Activated CD8-positive, alpha-beta memory T cell treated with anti-CD3 and anti-CD28 coated beads for 4 hours (primary cell): ENCODE measurements around the gene PRL.

Source experiments
- DNase-seq, 2 donors: peaks; one replicate each; pipeline ENCODE4 v3.0.0-alpha.2; 2020; ENCODE audit warnings: low read depth in 2 of 2

PRL gene

GRCh38 chr6:22296936-22297335 is at the start of gene PRL:
Gene PRL (minus strand): TSS chr6:22297036. CDS start chr6:22296982, 54 bp downstream.
- no peak for DNase-seq

GRCh38 chr6:22343864-22344263 is 47.0 kb upstream of the PRL start:
- no peak for DNase-seq

DNA sequence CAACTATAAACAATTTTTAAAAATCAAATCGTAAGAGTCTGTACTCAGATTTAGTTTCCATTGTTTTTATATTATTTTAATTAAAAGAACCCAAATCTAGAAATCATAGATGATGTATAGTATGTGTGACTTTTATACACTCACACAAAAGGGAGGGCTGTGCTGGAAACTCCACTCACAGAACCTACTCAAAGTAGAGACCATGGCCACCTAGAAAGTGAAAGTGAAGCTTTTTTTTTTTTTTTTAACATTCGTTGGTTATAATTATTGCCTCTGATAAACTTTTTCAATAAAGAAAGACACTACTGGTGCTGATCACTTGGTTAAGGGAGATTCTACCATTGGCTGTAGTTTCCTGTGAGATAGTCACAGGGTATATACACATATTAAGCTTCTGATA is 37.9 kb upstream of the PRL start:
- DNase-seq, result no peak

- DNase-seq, result no peak
Observed at GRCh38 chr6:22333802-22334201, 37.0 kb upstream of the PRL start.

DNA sequence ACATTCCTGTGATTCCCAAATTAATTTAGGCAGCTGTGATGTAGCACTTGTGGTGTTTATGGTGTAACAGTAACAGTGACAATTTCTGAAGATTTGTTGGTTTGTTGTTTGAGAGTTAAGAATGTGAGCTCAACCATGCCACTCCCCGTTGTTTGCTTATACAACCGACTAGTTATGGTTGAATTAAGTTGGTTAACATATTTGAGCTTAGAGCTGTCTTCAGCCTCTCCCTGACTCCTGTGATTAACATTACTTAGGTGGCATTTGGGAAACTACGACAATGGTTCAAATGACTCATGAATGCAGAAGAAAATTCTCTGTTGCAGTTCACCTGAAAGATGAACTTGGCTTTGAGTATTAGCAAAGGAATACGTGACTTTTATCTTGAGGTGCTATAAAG is 35.9 kb upstream of the PRL start:
- no peak for DNase-seq

GRCh38 chr6:22332216-22332615 is 35.4 kb upstream of the PRL start:
- no peak for DNase-seq

DNA sequence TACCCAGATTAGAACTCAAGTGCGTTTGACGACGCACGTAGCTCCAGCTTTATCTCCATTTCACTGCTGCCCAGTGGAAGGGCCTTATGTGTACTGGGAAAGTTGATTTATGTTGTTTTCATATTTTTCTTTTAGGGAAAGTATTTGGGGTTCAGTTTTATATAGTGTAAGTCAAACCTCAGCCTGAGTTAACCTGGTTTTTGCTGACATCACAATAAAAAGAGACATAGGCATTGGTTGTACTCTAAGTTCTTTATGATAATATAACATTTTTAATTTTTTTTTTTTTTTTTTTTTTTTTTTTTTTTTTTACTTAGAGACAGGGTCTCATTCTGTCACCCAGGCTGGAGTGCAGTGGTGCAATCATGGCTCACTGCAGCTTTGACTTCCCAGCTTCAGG is 34.1 kb upstream of the PRL start:
- DNase-seq, result no peak

DNA sequence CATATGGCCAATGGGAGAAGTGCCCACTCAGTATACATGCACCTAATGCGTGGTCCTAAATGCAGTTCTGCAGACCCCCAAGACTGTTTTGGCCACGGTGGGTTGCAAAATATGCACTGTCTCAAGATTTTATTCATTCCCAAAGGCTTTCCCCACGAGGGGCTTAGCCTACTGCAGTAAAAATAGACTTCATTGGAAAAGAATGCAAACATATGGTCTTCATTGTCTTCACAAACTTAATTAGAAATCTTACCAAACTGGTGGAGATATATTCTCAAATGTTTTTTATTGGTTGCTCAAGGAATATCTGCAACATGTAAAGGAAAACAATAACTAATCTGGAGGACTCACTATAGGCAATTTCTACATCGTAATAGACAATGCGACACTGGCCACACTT is 31.6 kb upstream of the PRL start:
- DNase-seq, result no peak

- DNase-seq, result no peak
Observed at GRCh38 chr6:22327881-22328280, 31.0 kb upstream of the PRL start.

DNA sequence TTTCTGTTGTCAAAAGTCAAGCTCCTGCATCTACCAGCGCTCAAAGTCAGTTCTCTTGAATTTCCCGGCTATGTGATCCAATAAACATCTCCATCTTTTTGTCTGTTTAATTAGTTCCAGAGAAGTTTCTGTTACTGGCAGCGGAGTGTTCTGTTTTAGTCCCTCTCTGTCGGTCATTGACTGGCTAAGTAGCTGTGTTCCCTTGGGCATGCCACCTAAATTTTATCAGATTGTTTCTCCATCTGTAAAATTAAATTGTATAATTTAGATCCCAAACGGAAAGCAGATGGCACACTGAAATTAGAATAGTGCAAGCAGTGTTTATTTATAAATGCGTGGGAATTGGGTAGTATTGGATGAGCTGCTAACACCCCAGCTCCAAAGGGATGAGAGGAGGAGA is 29.7 kb upstream of the PRL start:
- no peak for DNase-seq

DNA sequence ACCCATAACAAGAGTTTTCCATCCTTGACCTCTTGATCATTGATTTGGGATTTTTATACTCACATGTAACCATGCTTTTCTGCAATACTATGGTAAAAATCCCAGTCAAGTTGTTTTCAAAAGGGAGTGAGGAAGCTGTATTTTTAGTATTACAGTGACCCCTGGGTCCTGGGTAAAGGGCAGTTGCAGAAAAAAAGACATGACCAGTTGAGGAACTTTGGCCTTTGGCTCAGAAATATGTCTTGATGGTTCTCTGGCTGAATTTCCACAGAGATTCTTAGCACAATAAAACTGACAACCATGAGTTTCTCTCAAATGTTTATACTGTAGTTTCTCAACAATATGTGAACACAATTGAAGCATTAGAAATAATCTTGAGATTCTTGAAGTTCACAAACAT is 28.6 kb upstream of the PRL start:
- DNase-seq, result no peak

DNA sequence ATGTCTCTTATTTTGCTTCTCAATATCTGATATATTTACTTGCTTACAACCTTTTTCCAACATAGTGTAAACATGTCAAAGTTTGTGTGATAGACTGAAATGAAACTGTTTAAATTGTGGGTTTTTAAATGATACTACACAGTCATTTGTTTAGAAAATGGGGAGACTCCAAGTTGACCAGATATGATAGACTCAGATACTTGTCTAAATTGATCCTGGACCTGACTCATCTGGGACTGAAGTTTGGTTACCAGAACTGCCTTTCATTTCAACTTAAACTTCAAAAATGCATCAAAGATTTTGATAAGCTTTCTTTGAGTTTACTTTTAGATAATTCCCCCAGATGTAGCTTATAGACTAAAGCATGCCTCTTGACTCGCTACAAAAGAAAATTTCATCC is 27.0 kb upstream of the PRL start:
- DNase-seq, result no peak

- DNase-seq, result no peak
Observed at GRCh38 chr6:22322103-22323030, 25.5 kb upstream of the PRL start.

GRCh38 chr6:22320750-22321149 is 23.9 kb upstream of the PRL start:
- DNase-seq, result no peak

DNA sequence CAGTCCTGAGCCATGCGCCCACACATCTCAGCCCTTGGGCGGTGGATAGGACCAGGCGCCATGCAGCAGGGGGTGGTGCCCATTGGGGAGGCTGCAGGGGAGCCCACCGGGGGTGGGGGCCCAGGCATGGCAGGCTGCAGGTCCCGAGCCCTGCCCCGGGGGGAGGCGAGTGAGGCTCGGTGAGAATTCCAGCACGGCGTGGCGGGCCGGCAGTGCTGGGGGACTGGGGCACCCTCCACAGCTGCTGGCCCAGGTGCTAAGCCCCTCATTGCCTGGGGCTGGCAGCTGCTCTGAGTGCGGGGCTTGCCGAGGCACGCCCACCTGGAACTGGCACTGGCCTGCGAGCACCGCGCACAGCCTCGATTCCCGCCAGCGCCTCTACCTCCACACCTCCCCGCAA is 21.6 kb upstream of the PRL start:
- no peak for DNase-seq

DNA sequence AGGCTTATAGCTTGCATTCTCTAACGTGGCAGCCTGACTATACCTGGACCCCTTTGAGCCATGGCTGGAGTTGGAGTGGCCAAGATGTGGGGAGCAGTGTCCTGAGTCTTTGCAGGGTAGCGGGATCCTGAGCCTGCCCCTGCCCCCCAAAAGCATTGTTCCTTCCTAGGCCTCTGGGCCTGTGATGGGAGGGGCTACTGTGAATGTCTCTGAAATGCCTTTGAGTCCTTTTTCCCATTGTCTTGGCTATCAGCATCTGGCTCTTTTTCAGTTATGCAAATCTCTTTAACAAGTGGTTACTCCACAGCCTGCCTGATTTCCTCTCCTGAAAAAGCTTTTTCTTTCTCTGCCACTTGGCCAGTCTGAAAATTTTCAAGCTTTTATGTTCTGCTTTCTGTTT is 17.0 kb upstream of the PRL start:
- DNase-seq, result no peak

- no peak for DNase-seq
Observed at GRCh38 chr6:22308939-22309338, 12.1 kb upstream of the PRL start.

DNA sequence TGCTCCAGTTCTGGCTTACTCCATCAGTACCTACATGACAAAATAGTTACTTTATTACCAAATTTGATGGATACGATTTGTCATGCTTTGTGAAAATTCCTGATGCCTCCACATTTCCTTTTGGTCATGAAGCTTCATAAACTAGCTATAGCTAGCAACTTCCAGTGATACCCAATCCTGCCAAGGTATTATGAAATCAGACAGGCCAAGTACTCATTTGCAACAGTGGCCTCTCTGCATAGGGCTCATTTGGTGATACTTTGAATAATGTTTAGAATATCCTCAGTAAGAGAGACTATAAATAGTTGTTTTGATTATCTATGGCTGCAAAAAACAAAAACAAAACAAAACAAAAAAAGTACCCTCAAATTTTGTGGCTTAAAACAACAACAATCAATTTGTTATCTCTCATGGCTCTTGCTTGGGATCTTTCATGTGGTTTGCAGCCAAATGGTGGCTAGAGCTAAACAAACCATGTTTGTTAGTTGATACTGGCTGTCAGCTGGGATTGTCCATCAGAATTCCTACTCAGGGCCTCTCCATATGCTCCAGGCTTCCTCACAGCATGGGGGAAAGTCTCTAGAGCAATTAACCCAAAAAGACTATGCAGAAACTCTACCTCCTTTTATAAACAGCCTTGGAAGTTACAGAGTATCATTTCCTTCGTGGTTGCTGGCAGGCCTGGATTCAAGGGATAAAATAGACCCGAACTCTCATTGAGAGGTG is 10.1 kb upstream of the PRL start:
- DNase-seq, result no peak

- DNase-seq, result no peak
Observed at GRCh38 chr6:22302838-22303237, 6.0 kb upstream of the PRL start.

GRCh38 chr6:22300273-22300998 is 3.6 kb upstream of the PRL start:
- no peak for DNase-seq

GRCh38 chr6:22298475-22298890 is 1.6 kb upstream of the PRL start:
- no peak for DNase-seq

- DNase-seq, result no peak
Observed at GRCh38 chr6:22296067-22296466, 769 bp downstream of the PRL start.

GRCh38 chr6:22295145-22295544 is 1.7 kb downstream of the PRL start:
- DNase-seq, result no peak
